Karpas-422 (cell line): ENCODE results near the gene MB21D2. TPM values are rescaled to one million over a fixed set of nuclear protein-coding genes. Genes with fewer than 3 reads are reported as not detected.

Source experiments
- DNase-seq: peaks from one replicate; pipeline ENCODE4 v3.0.0-alpha.2; 2015
- H2AFZ ChIP-seq: fragments of 200-600 bp; sonication (generic); 2 replicates; pipeline ENCODE4 v1.6.1; 2014; ENCODE audit warnings: antibody characterized with exemption, low read length, mixed read lengths
- H3K27ac ChIP-seq: fragments of 200-600 bp; sonication (generic); 2 replicates; pipeline ENCODE4 v1.5.1; 2014; ENCODE audit warnings: mild to moderate bottlenecking, low read length, moderate library complexity
- H3K27me3 ChIP-seq: fragments of 200-600 bp; sonication (generic); 2 replicates; pipeline ENCODE4 v1.6.1; 2014; ENCODE audit warnings: low read length, mixed read lengths
- H3K36me3 ChIP-seq: fragments of 200-600 bp; sonication (generic); 2 replicates; pipeline ENCODE4 v1.6.1; 2014; ENCODE audit warnings: low read length, mixed read lengths; ENCODE audit not compliant: insufficient read depth
- H3K4me1 ChIP-seq: fragments of 200-600 bp; sonication (generic); 2 replicates; pipeline ENCODE4 v1.6.1; 2014; ENCODE audit warnings: mild to moderate bottlenecking, low read length, mixed read lengths
- H3K4me2 ChIP-seq: fragments of 200-600 bp; sonication (generic); 2 replicates; pipeline ENCODE4 v1.6.1; 2014; ENCODE audit warnings: low read length, low read depth, mild to moderate bottlenecking; ENCODE audit not compliant: poor library complexity, severe bottlenecking
- H3K4me3 ChIP-seq: fragments of 200-600 bp; sonication (generic); 2 replicates; pipeline ENCODE4 v1.5.1; 2014; ENCODE audit warnings: mild to moderate bottlenecking, antibody characterized with exemption, low read length, mixed read lengths
- H3K79me2 ChIP-seq: fragments of 200-600 bp; sonication (generic); 2 replicates; pipeline ENCODE4 v1.6.1; 2014; ENCODE audit warnings: mild to moderate bottlenecking, low read length, mixed read lengths
- H3K9ac ChIP-seq: fragments of 200-600 bp; sonication (generic); 2 replicates; pipeline ENCODE4 v1.6.0; 2014; ENCODE audit warnings: low read length
- H3K9me2 ChIP-seq: fragments of 200-600 bp; sonication (generic), shearing (Covaris generic); replicated peaks from 2 replicates; pipeline ENCODE4 v1.6.0; 2014; ENCODE audit warnings: mild to moderate bottlenecking, low read length, moderate library complexity; ENCODE audit not compliant: insufficient read depth
- H3K9me3 ChIP-seq: fragments of 300-700, 200-600 bp; sonication (generic); 2 replicates; pipeline ENCODE4 v1.6.1; 2014; ENCODE audit warnings: low read length, mixed read lengths
- H4K20me1 ChIP-seq: fragments of 200-600 bp; sonication (generic); 2 replicates; pipeline ENCODE4 v1.6.1; 2014; ENCODE audit warnings: mild to moderate bottlenecking, antibody characterized with exemption, low read length, low read depth; ENCODE audit not compliant: insufficient read depth
- total RNA-seq: library from RNA; depleted of rRNA; stranded (reverse); fragments of >200 nt; shearing (Covaris generic); gene quantifications from 2 replicates; pipeline ENCODE4 v1.2.3, GENCODE V29; 2014; ENCODE audit warnings: low replicate concordance

The MB21D2 gene
- total RNA-seq, 1 experiment from 2014 or later, result not detected

DNA sequence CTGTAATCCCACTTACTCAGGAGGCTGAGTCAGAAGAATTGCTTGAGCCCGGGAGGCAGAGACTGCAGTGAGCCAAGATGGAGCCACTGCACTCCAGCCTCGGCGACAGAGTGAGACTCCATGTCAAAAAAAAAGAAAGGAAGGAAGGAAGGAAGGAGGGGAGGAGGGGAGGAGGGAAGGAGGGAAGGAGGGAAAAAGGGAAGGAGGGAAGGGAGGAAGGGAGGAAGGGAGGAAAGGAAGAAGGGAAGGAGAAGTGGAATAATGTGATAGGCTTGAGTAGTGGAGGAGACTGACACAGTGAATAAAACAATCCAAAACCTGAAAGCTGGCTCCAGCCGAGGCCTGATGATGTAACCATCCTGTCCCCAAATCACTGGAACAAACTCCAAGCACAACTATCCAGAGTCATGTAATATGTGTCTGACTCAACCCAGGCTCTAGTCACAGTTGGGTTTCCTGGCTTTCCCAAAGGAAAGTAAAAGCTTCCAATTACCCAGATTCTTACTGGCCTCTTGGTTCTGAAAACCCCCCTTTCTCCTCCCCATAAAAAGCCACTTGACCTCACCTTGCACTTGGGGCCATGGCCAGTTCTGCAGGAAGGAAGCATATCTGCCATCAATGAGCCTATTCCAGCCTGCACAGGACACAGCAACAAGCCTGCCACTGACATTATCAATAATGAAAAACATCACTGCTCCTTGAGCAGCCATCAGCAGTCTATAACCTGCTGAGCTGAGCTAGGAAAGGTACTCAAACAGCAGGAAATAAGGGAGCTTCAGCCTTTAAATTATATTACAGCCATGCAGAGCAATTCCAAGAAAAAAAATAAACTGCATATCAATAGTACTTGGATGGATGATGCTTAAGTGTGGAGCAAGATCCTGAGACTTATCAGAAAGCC lies 48.3 kb downstream of the MB21D2 start:
- Histone ChIP-seq H3K9ac (no peak overlapping the region), H2AFZ (no peak overlapping the region), H3K4me2 (no peak overlapping the region), H3K79me2 (no peaks in the 10 kb centered on the region), H4K20me1 (no peaks in the 10 kb centered on the region), H3K4me3 (no peak overlapping the region), H3K9me2 (no peaks in the 10 kb centered on the region), H3K36me3 (no peaks in the 10 kb centered on the region), H3K27ac (no peak overlapping the region), H3K4me1 (no peaks in the 10 kb centered on the region), H3K27me3 (no peaks in the 10 kb centered on the region), H3K9me3 (no peaks in the 10 kb centered on the region)
- no peak for DNase-seq

- Histone ChIP-seq H3K79me2 (no peaks in the 10 kb centered on the region), H3K4me3 (no peak overlapping the region), H3K27me3 (no peaks in the 10 kb centered on the region), H3K9ac (no peak overlapping the region), H3K4me2 (no peak overlapping the region), H3K9me3 (no peaks in the 10 kb centered on the region), H4K20me1 (no peaks in the 10 kb centered on the region), H3K4me1 (no peaks in the 10 kb centered on the region), H3K9me2 (no peaks in the 10 kb centered on the region), H2AFZ (no peak overlapping the region), H3K36me3 (no peaks in the 10 kb centered on the region), H3K27ac (no peak overlapping the region)
- no peak for DNase-seq
Measured at GRCh38 chr3:192867645-192868044, 50.0 kb downstream of the MB21D2 start.

DNA sequence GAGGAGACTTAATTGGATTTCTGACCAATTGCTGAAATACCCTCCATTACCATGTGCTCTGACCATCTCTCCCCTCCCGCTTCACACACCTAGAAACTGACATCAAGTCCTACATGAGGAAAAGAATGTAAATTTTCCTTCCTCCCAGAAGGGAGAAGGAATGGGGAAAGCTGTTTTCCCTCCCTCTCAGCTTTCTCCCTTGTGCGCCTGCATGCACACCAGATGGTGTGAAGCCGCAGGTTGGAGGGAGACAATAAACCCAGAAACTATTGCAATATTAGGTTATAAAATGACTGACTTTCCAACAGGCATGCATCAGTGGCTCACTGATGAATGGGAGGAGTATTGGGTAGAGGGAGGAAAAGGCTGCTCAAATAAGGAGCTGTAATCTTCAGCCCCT lies 50.9 kb downstream of the MB21D2 start:
- Histone ChIP-seq H3K27ac (no peak overlapping the region), H3K36me3 (no peaks in the 10 kb centered on the region), H3K4me2 (no peak overlapping the region), H3K9me2 (no peaks in the 10 kb centered on the region), H3K4me3 (no peak overlapping the region), H3K27me3 (no peaks in the 10 kb centered on the region), H3K4me1 (no peaks in the 10 kb centered on the region), H3K79me2 (no peaks in the 10 kb centered on the region), H3K9ac (no peak overlapping the region), H4K20me1 (no peaks in the 10 kb centered on the region), H3K9me3 (no peaks in the 10 kb centered on the region), H2AFZ (no peak overlapping the region)
- no peak for DNase-seq

GRCh38 chr3:192864941-192865340 lies 52.7 kb downstream of the MB21D2 start:
- H3K27me3 ChIP-seq, result no peaks in the 10 kb centered on the region
- H3K79me2 ChIP-seq, result no peaks in the 10 kb centered on the region
- H3K4me3 ChIP-seq, result no peak overlapping the region
- no peak overlapping the region for H3K27ac ChIP-seq
- no peaks in the 10 kb centered on the region for H3K9me3 ChIP-seq
- no peaks in the 10 kb centered on the region for H3K4me1 ChIP-seq
- H3K36me3 ChIP-seq, result no peaks in the 10 kb centered on the region
- no peaks in the 10 kb centered on the region for H3K9me2 ChIP-seq
- no peak overlapping the region for H3K4me2 ChIP-seq
- no peak overlapping the region for H2AFZ ChIP-seq
- DNase-seq, result no peak
- no peak overlapping the region for H3K9ac ChIP-seq
- no peaks in the 10 kb centered on the region for H4K20me1 ChIP-seq

DNA sequence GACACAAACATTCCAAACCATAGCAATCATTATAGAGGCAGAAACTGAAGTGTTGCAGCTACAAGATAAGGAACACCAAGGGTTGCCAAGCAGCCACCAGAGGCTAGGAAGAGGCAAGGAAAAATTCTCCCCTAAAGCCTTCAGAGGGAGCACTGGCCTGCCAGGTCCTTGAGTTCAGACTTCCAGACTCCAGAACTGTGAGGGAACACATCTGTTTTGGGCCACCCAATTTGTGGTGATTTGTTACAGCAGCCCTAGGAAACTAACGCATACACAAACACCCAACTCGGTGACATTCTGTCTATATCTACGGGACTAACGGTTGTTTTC lies 54.6 kb downstream of the MB21D2 start:
- no peaks in the 10 kb centered on the region for H3K9me2 ChIP-seq
- H3K4me3 ChIP-seq, result no peak overlapping the region
- H3K36me3 ChIP-seq, result no peaks in the 10 kb centered on the region
- no peaks in the 10 kb centered on the region for H3K27me3 ChIP-seq
- no peak for DNase-seq
- H3K27ac ChIP-seq, result no peak overlapping the region
- no peaks in the 10 kb centered on the region for H4K20me1 ChIP-seq
- H3K9me3 ChIP-seq, result no peaks in the 10 kb centered on the region
- H3K4me1 ChIP-seq, result no peaks in the 10 kb centered on the region
- no peak overlapping the region for H3K9ac ChIP-seq
- no peak overlapping the region for H2AFZ ChIP-seq
- no peak overlapping the region for H3K4me2 ChIP-seq
- H3K79me2 ChIP-seq, result no peaks in the 10 kb centered on the region

GRCh38 chr3:192862408-192863090 lies 55.1 kb downstream of the MB21D2 start:
- no peak for DNase-seq
- Histone ChIP-seq H4K20me1 (no peaks in the 10 kb centered on the region), H3K9ac (no peak overlapping the region), H3K79me2 (no peaks in the 10 kb centered on the region), H3K9me2 (no peaks in the 10 kb centered on the region), H3K27ac (no peak overlapping the region), H3K4me2 (no peak overlapping the region), H3K9me3 (no peaks in the 10 kb centered on the region), H3K27me3 (no peaks in the 10 kb centered on the region), H3K36me3 (no peaks in the 10 kb centered on the region), H2AFZ (no peak overlapping the region), H3K4me3 (no peak overlapping the region), H3K4me1 (no peaks in the 10 kb centered on the region)

- Histone ChIP-seq H3K27me3 (no peaks in the 10 kb centered on the region), H3K4me3 (no peak overlapping the region), H3K27ac (no peak overlapping the region), H3K9ac (no peak overlapping the region), H3K36me3 (no peaks in the 10 kb centered on the region), H3K9me2 (no peaks in the 10 kb centered on the region), H4K20me1 (no peaks in the 10 kb centered on the region), H3K4me1 (no peaks in the 10 kb centered on the region), H3K4me2 (no peak overlapping the region), H3K9me3 (no peaks in the 10 kb centered on the region), H3K79me2 (no peaks in the 10 kb centered on the region), H2AFZ (no peak overlapping the region)
- no peak for DNase-seq
Measured at GRCh38 chr3:192861972-192862371, 55.7 kb downstream of the MB21D2 start.

DNA sequence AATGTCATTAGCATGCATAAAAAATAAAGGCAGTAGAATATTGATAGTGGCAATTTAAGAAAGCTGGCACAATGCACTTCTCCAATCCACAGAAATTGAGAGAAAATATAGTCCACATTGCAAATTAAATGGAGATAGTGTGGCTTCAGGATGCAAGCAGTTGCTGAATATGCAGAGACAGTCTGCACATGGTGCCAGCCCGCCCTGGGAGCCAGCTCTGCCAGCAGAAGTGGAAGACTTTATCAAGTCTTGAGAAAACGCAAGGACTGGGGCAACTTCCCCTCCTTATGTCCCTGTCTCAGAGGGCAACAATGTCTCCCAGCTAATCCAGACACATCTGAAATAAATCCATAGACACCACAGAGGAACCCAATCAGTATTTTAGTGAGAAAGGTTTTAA lies 57.2 kb downstream of the MB21D2 start:
- Histone ChIP-seq H3K4me3 (no peak overlapping the region), H3K4me1 (no peaks in the 10 kb centered on the region), H3K9ac (no peak overlapping the region), H3K9me3 (no peaks in the 10 kb centered on the region), H3K79me2 (no peaks in the 10 kb centered on the region), H4K20me1 (no peaks in the 10 kb centered on the region), H3K27ac (no peak overlapping the region), H2AFZ (no peak overlapping the region), H3K27me3 (no peaks in the 10 kb centered on the region), H3K4me2 (no peak overlapping the region), H3K9me2 (no peaks in the 10 kb centered on the region), H3K36me3 (no peaks in the 10 kb centered on the region)
- DNase-seq, result no peak
